Parathyroid adenoma (tissue), 2 donors: ENCODE measurements around the gene FAM3A.

Experiments used
- H2AFZ ChIP-seq: fragments of 300-600 bp; sonication (generic); one replicate; pipeline ENCODE4 v1.7.0; 2017; ENCODE audit warnings: antibody characterized with exemption, mild to moderate bottlenecking
- H3K27ac ChIP-seq: fragments of 300-600 bp; sonication (generic); one replicate; pipeline ENCODE4 v1.7.0; 2017
- H3K27me3 ChIP-seq: fragments of 300-600 bp; sonication (generic); one replicate; pipeline ENCODE4 v1.7.0; 2017; ENCODE audit warnings: low read length; ENCODE audit not compliant: control insufficient read depth, insufficient read depth
- H3K36me3 ChIP-seq: fragments of 300-600 bp; sonication (generic); one replicate; pipeline ENCODE4 v1.7.0; 2017; ENCODE audit warnings: low read length; ENCODE audit not compliant: control insufficient read depth, insufficient read depth
- H3K4me1 ChIP-seq: fragments of 300-600 bp; sonication (generic); one replicate; pipeline ENCODE4 v1.7.0; 2017; ENCODE audit warnings: control low read depth
- H3K4me2 ChIP-seq: fragments of 300-600 bp; sonication (generic); one replicate; pipeline ENCODE4 v1.7.0; 2017; ENCODE audit warnings: low read length
- H3K4me3 ChIP-seq: fragments of 300-600 bp; sonication (generic); one replicate; pipeline ENCODE4 v1.7.0; 2017; ENCODE audit warnings: low read depth, low read length
- H3K79me2 ChIP-seq: fragments of 300-600 bp; sonication (generic); one replicate; pipeline ENCODE4 v1.7.0; 2017; ENCODE audit warnings: control low read depth
- H3K9ac ChIP-seq: fragments of 300-600 bp; sonication (generic); one replicate; pipeline ENCODE4 v1.7.0; 2017; ENCODE audit warnings: mild to moderate bottlenecking
- H3K9me3 ChIP-seq: fragments of 300-600 bp; sonication (generic); one replicate; pipeline ENCODE4 v1.7.0; 2017; ENCODE audit warnings: low read length; ENCODE audit not compliant: control insufficient read depth
- TF ChIP-seq, protein P1 (sequence below): fragments of 300-600 bp; sonication (generic); IDR thresholded peaks from one replicate; pipeline ENCODE4 v1.7.0; 2017; ENCODE audit warnings: antibody characterized with exemption, mild to moderate bottlenecking
- donor health status: primary hyperparathyroidism.

FAM3A gene

DNA sequence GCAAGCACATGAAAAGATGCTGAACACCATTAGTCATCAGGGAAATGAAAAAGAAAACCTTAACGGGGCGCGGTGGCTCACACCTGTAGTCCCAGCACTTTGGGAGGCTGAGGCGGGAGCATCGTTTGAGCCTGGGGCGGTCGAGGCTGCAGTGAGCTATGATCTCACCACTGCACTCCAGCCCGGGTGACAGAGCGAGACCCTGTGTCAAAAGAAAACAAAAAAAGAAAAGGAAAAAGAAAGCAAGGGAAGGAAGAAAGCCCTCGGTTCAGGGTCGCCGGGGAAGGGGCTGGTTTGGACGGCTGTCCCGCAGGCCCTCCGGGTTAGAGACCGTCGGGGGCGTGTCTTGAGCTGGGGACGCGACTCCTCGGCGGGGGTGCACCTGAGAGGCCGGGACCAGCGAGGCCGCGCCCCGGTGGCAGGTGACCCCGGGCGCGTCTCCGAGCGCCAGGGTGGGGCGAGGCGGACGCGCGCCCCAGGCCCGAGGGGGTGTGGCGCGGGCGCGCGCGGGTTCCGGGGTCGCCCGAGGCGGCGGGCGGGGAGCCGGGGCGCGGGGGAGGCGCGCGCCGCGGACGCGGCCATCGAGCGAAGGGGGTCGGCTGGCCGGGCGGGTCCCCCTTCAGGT, 58.4 kb downstream of the FAM3A start:
- no peaks in the 10 kb centered on the region for H3K36me3 ChIP-seq
- H3K27me3 ChIP-seq = no peaks in the 10 kb centered on the region
- TF ChIP-seq, protein P1, sequence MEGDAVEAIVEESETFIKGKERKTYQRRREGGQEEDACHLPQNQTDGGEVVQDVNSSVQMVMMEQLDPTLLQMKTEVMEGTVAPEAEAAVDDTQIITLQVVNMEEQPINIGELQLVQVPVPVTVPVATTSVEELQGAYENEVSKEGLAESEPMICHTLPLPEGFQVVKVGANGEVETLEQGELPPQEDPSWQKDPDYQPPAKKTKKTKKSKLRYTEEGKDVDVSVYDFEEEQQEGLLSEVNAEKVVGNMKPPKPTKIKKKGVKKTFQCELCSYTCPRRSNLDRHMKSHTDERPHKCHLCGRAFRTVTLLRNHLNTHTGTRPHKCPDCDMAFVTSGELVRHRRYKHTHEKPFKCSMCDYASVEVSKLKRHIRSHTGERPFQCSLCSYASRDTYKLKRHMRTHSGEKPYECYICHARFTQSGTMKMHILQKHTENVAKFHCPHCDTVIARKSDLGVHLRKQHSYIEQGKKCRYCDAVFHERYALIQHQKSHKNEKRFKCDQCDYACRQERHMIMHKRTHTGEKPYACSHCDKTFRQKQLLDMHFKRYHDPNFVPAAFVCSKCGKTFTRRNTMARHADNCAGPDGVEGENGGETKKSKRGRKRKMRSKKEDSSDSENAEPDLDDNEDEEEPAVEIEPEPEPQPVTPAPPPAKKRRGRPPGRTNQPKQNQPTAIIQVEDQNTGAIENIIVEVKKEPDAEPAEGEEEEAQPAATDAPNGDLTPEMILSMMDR = no peak
- no peak overlapping the region for H3K9ac ChIP-seq
- peak overlapping the region; percentile 51 for H3K4me2 ChIP-seq
- H3K79me2 ChIP-seq = no peaks in the 10 kb centered on the region
- no peak overlapping the region for H3K27ac ChIP-seq
- no peaks in the 10 kb centered on the region for H3K9me3 ChIP-seq
- H3K4me1 ChIP-seq = no peaks in the 10 kb centered on the region
- peak overlapping the region; percentile 31 for H3K4me3 ChIP-seq
- peak overlapping the region; percentile 60 for H2AFZ ChIP-seq
